GM19463 (cell line): ENCODE data around the gene ACTL10.

Experiments used
- ATAC-seq: cut with Tn5 transposase; IDR thresholded peaks from one replicate; pipeline ENCODE4 v1.9.1; 2021; ENCODE audit warnings: mild to moderate bottlenecking, moderate library complexity; ENCODE audit not compliant: unreplicated experiment

ACTL10 gene

GRCh38 chr20:33648396-33649004 is 18.2 kb upstream of the ACTL10 start:
- no peak for ATAC-seq

GRCh38 chr20:33649201-33649681 is 17.5 kb upstream of the ACTL10 start:
- ATAC-seq: no peak

GRCh38 chr20:33650111-33650752 is 16.5 kb upstream of the ACTL10 start:
- no peak for ATAC-seq

- ATAC-seq: no peak
Measured at GRCh38 chr20:33650753-33651561, 15.8 kb upstream of the ACTL10 start.

GRCh38 chr20:33651562-33652048 is 15.1 kb upstream of the ACTL10 start:
- no peak for ATAC-seq

GRCh38 chr20:33653218-33653899 is 13.4 kb upstream of the ACTL10 start:
- ATAC-seq: no peak

- ATAC-seq: no peak
Measured at GRCh38 chr20:33653900-33654596, 12.7 kb upstream of the ACTL10 start.

- ATAC-seq: no peak
Measured at GRCh38 chr20:33654680-33655161, 12.0 kb upstream of the ACTL10 start.

- ATAC-seq: no peak
Measured at GRCh38 chr20:33655164-33655563, 11.6 kb upstream of the ACTL10 start.

- ATAC-seq: no peak
Measured at GRCh38 chr20:33656010-33656782, 10.5 kb upstream of the ACTL10 start.

- ATAC-seq: no peak
Measured at GRCh38 chr20:33656783-33657703, 9.7 kb upstream of the ACTL10 start.

- no peak for ATAC-seq
Measured at GRCh38 chr20:33657704-33658095, 9.0 kb upstream of the ACTL10 start.

- no peak for ATAC-seq
Measured at GRCh38 chr20:33658510-33658909, 8.2 kb upstream of the ACTL10 start.

- ATAC-seq: no peak
Measured at GRCh38 chr20:33658929-33659328, 7.8 kb upstream of the ACTL10 start.

- no peak for ATAC-seq
Measured at GRCh38 chr20:33659341-33660034, 7.3 kb upstream of the ACTL10 start.

GRCh38 chr20:33660035-33660684 is 6.6 kb upstream of the ACTL10 start:
- ATAC-seq: no peak

- no peak for ATAC-seq
Measured at GRCh38 chr20:33660685-33661058, 6.1 kb upstream of the ACTL10 start.

GRCh38 chr20:33662172-33662571 is 4.6 kb upstream of the ACTL10 start, which contains the start of gene C20orf144:
Gene C20orf144, plus strand, starts transcription at chr20:33662327. Its CDS starts 19 bp downstream, at chr20:33662346.
- no peak for ATAC-seq
